ENCODE measurements around the gene CATSPERB. TPM values are rescaled to one million over a fixed set of nuclear protein-coding genes. Genes with fewer than 3 reads are reported as not detected.
"Not testable (repeated sequence)": the region's sequence is repeated elsewhere in the genome, so short reads cannot be mapped to it uniquely, and the experiment has no call there.

CATSPERB gene
- polyA plus RNA-seq, 1 donor (not counting 4 experiments of a cell fraction or from before 2014, with no cell fraction given): 1.1 TPM

DNA sequence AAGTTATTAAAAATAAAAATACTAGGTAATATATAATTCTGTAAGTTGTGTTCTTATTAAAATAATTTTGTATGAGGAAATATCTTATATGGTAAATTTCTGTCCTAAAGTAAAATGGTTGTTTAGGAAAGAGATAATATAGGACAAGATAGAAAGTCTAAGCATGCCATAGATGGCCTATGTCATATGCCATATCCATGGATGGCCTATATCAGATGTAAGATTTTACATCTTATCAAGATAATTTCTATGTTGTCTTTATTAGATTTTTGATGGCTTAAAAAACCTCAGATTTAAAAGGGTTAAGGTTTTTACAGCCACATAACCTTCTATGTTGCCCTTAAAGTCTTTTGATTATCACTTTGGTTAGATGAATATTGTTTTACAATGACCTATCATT lies 52.6 kb downstream of the CATSPERB start:
- Histone ChIP-seq H3K79me2 (ENCODE audit: control insufficient read depth, insufficient read depth, low read length) (no peaks in the 10 kb centered on the region), H3K4me2 (ENCODE audit: control insufficient read depth, extremely low read depth, insufficient read depth, low read depth, low read length) (no peak overlapping the region), H3K27ac (ENCODE audit: control insufficient read depth, insufficient read depth, low read length) (no peak overlapping the region), H3K9ac (ENCODE audit: control insufficient read depth, extremely low read depth, insufficient read depth, low read length) (no peak overlapping the region), H3K9me1 (ENCODE audit: control insufficient read depth, extremely low read depth, insufficient read depth, low read length) (no peaks in the 10 kb centered on the region), H3K36me3 (ENCODE audit: control insufficient read depth in 2 of 2, extremely low read depth in 1 of 2, insufficient read depth in 2 of 2, low read length in 2 of 2) (no peaks in the 10 kb centered on the region), H3K27me3 (ENCODE audit: control insufficient read depth, extremely low read depth, insufficient read depth, low read length) (no peaks in the 10 kb centered on the region), H3K4me1 (ENCODE audit: control insufficient read depth, extremely low read depth, insufficient read depth, low read length) (no peaks in the 10 kb centered on the region), H3K9me3 (ENCODE audit: control insufficient read depth, low read depth, low read length) (no peaks in the 10 kb centered on the region), H3K4me3 (ENCODE audit: control insufficient read depth in 2 of 3, extremely low read depth in 1 of 3, insufficient read depth in 2 of 3, low read depth in 1 of 3, low read length in 3 of 3) (no peak overlapping the region), H4K20me1 (ENCODE audit: control insufficient read depth, extremely low read depth, insufficient read depth, low read length) (no peaks in the 10 kb centered on the region), H2AFZ (ENCODE audit: control insufficient read depth, low read length) (no peak overlapping the region)
- FAIRE-seq (no peak), DNase-seq (ENCODE audit: low read depth, low spot score) (no peak)
- TF ChIP-seq EZH2 (IDR thresholded peaks at IDR 0.05; ENCODE audit: low read length) (no peak), CTCF (optimal IDR thresholded peaks at IDR 0.05 in 1 of 3, IDR thresholded peaks at IDR 0.05 in 1 of 3, conservative IDR thresholded peaks at IDR 0.05 in 1 of 3; ENCODE audit: extremely low read depth in 1 of 3, insufficient read depth in 2 of 3, low read length in 3 of 3) (no peak)
- dilution Hi-C loops (cut with MboI; ENCODE audit: extremely low pct_ligation_motif_present, low sequenced_read_pairs): no loop called here

DNA sequence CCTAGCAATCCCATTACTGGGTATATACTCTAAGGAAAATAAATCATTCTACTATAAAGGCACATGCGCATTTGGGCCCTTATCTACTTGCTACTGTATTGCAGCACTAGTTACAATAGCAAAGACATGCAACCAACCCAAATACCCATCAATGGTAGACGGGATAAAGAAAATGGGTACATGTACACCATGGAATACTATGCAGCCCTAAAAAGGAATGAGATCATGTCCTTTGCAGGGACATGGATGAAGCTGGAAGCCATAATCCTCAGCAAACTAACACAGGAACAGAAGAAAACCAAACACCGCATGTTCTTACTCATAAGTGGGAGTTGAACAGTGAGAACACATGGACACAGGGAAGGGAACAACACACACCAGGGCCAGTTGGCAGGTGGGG lies 54.2 kb downstream of the CATSPERB start:
- H3K4me2 ChIP-seq (ENCODE audit: control insufficient read depth, extremely low read depth, insufficient read depth, low read depth, low read length); H3K9ac ChIP-seq (ENCODE audit: control insufficient read depth, extremely low read depth, insufficient read depth, low read length); H4K20me1 ChIP-seq (ENCODE audit: control insufficient read depth, extremely low read depth, insufficient read depth, low read length); H3K9me3 ChIP-seq (ENCODE audit: control insufficient read depth, low read depth, low read length); dilution Hi-C loops (cut with MboI; ENCODE audit: extremely low pct_ligation_motif_present, low sequenced_read_pairs); H3K9me1 ChIP-seq (ENCODE audit: control insufficient read depth, extremely low read depth, insufficient read depth, low read length); DNase-seq (ENCODE audit: low read depth, low spot score); FAIRE-seq; H2AFZ ChIP-seq (ENCODE audit: control insufficient read depth, low read length); H3K27me3 ChIP-seq (ENCODE audit: control insufficient read depth, extremely low read depth, insufficient read depth, low read length); H3K79me2 ChIP-seq (ENCODE audit: control insufficient read depth, insufficient read depth, low read length); H3K27ac ChIP-seq (ENCODE audit: control insufficient read depth, insufficient read depth, low read length); H3K4me1 ChIP-seq (ENCODE audit: control insufficient read depth, extremely low read depth, insufficient read depth, low read length); H3K4me3 ChIP-seq (ENCODE audit: control insufficient read depth in 2 of 3, extremely low read depth in 1 of 3, insufficient read depth in 2 of 3, low read depth in 1 of 3, low read length in 3 of 3); H3K36me3 ChIP-seq (ENCODE audit: control insufficient read depth in 2 of 2, extremely low read depth in 1 of 2, insufficient read depth in 2 of 2, low read length in 2 of 2): not testable (repeated sequence)

- TF ChIP-seq EZH2 (IDR thresholded peaks at IDR 0.05; ENCODE audit: low read length) (no peak), CTCF (optimal IDR thresholded peaks at IDR 0.05 in 1 of 3, IDR thresholded peaks at IDR 0.05 in 1 of 3, conservative IDR thresholded peaks at IDR 0.05 in 1 of 3; ENCODE audit: extremely low read depth in 1 of 3, insufficient read depth in 2 of 3, low read length in 3 of 3) (no peak)
- Histone ChIP-seq H3K36me3 (ENCODE audit: control insufficient read depth in 2 of 2, extremely low read depth in 1 of 2, insufficient read depth in 2 of 2, low read length in 2 of 2) (no peaks in the 10 kb centered on the region), H3K27ac (ENCODE audit: control insufficient read depth, insufficient read depth, low read length) (no peak overlapping the region), H3K4me2 (ENCODE audit: control insufficient read depth, extremely low read depth, insufficient read depth, low read depth, low read length) (no peak overlapping the region), H2AFZ (ENCODE audit: control insufficient read depth, low read length) (no peak overlapping the region), H3K9me1 (ENCODE audit: control insufficient read depth, extremely low read depth, insufficient read depth, low read length) (no peaks in the 10 kb centered on the region), H3K4me3 (ENCODE audit: control insufficient read depth in 2 of 3, extremely low read depth in 1 of 3, insufficient read depth in 2 of 3, low read depth in 1 of 3, low read length in 3 of 3) (no peak overlapping the region), H3K27me3 (ENCODE audit: control insufficient read depth, extremely low read depth, insufficient read depth, low read length) (no peaks in the 10 kb centered on the region), H4K20me1 (ENCODE audit: control insufficient read depth, extremely low read depth, insufficient read depth, low read length) (no peaks in the 10 kb centered on the region), H3K9me3 (ENCODE audit: control insufficient read depth, low read depth, low read length) (no peaks in the 10 kb centered on the region), H3K4me1 (ENCODE audit: control insufficient read depth, extremely low read depth, insufficient read depth, low read length) (no peaks in the 10 kb centered on the region), H3K9ac (ENCODE audit: control insufficient read depth, extremely low read depth, insufficient read depth, low read length) (no peak overlapping the region), H3K79me2 (ENCODE audit: control insufficient read depth, insufficient read depth, low read length) (no peaks in the 10 kb centered on the region)
- FAIRE-seq: no peak
- dilution Hi-C loops (cut with MboI; ENCODE audit: extremely low pct_ligation_motif_present, low sequenced_read_pairs): no loop called here
- DNase-seq (ENCODE audit: low read depth, low spot score): no peak
Observed at GRCh38 chr14:91674911-91675310, 57.0 kb downstream of the CATSPERB start.

Data from keratinocyte (primary cell).